ENCODE results near the gene PCF11.
"Not testable (repeated sequence)": the region's sequence is repeated elsewhere in the genome, so short reads cannot be mapped to it uniquely, and the experiment has no call there.

PCF11 gene

DNA sequence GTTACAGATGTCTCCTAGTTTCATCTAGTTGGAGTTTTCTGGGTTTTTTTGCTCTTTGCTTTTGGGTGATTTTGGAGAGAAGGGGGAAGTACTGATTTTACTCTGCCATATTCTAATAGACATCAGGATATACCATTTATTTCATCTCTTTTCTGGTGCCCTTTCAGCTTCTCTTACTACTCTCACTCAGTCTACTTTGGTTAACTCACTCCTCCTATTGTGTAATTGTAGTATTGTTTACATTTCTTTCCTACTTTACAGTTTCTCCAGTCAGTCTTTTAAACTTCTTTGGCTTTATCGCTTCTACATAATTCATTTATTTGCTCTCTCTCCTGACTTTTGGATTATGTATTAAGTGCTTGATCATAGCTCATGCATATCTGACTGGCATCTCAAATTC is 43.1 kb downstream of the PCF11 start:
- no peak for FAIRE-seq
- no peak for DNase-seq (ENCODE audit: insufficient read length, low spot score)
- TF ChIP-seq PAX5 (IDR thresholded peaks at IDR 0.05; ENCODE audit: insufficient read depth, low read length, severe bottlenecking), result no peak

DNA sequence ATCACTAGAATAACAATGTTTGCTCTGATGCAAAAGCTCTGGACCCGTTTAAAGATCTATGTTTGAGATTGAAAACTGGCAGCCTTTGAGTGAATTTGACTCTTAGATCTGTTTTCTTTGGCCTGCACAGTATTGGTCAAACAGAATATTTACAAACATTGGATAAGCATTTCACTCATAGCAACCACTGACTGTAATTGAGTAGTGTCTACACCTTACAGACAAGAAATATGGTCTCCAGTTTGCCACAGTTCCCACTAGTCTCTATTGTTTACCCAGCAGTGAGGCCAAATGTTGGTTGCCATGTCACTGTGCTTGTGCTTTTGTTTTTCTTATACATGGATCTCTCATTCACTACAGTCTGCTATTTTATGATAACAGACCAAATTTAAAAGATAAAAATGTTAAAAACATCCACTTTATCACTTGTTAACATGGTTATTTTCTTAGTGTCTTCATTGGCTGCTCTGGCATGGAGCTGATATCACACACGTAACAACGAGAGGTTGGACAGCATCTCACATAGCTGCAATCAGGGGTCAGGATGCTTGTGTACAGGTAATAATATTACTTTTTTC is 48.8 kb downstream of the PCF11 start:
- DNase-seq (ENCODE audit: insufficient read length, low spot score) (no peak), FAIRE-seq (no peak)
- no peak for TF ChIP-seq PAX5 (IDR thresholded peaks at IDR 0.05; ENCODE audit: insufficient read depth, low read length, severe bottlenecking)
- no peak for TF ChIP-seq TAF1 (IDR thresholded peaks at IDR 0.05; ENCODE audit: low read depth, low read length)
- no peak for TF ChIP-seq SPI1 (IDR thresholded peaks at IDR 0.05; ENCODE audit: low read depth, low read length)
- no peak for TF ChIP-seq POU2F2 (IDR thresholded peaks at IDR 0.05; ENCODE audit: low read depth, low read length)
- TF ChIP-seq POLR2A (IDR thresholded peaks at IDR 0.05; ENCODE audit: low read depth, low read length), result no peak
- TF ChIP-seq POLR2AphosphoS5 (IDR thresholded peaks at IDR 0.05; ENCODE audit: low read depth, low read length), result no peak

DNA sequence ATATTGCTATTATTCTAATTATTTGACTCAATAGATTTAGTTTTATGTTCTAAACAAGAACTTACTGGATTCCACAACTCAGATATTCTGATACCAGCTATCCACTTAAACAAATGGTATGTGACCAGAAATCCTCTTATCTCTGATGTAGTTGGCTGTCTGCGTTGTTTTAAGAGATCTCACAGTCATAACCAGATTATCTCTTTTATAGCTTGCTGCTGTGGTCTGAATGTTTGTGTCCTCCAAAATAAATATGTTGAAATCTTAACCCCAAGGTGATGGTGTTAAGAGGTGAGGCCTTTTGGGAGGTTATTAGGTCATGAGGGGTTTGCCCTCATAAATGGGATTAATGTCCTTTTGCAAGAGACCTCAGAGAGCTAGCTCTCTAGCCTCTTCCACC is 49.3 kb downstream of the PCF11 start:
- no peak for TF ChIP-seq PAX5 (IDR thresholded peaks at IDR 0.05; ENCODE audit: insufficient read depth, low read length, severe bottlenecking)
- no peak for TF ChIP-seq TAF1 (IDR thresholded peaks at IDR 0.05; ENCODE audit: low read depth, low read length)
- TF ChIP-seq SPI1 (IDR thresholded peaks at IDR 0.05; ENCODE audit: low read depth, low read length), result no peak
- TF ChIP-seq POLR2AphosphoS5 (IDR thresholded peaks at IDR 0.05; ENCODE audit: low read depth, low read length), result no peak
- no peak for TF ChIP-seq POLR2A (IDR thresholded peaks at IDR 0.05; ENCODE audit: low read depth, low read length)
- TF ChIP-seq POU2F2 (IDR thresholded peaks at IDR 0.05; ENCODE audit: low read depth, low read length), result no peak
- no peak for DNase-seq (ENCODE audit: insufficient read length, low spot score)

DNA sequence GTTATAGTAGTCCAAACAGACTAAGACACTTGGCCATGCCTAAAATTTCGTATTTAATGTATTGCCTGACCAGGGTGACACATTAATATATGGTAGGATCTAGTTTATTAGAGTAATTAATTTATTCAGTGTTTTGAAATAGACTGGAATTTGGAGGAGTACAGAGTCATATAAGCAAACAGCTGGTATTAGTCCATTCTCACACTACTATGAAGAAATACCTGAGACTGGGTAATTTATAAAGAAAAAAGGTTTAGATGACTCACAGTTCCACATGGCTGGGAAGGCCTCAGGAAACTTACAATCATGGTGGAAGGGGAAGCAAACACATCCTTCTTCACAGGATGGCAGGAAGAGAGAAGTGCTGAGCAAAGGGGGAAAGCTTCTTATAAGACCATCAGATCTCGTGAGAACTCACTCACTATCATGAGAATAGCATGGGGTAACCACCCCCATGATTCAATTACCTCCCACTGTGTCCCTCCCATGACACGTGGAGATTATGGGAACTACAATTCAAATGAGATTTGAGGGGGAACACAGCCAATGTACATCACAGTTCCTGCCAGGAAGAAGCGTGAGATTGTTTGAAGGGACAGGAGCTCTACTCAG is 49.9 kb downstream of the PCF11 start:
- DNase-seq (ENCODE audit: insufficient read length, low spot score); FAIRE-seq: not testable (repeated sequence)

More for the DNA sequence above, 49.3 kb downstream of the PCF11 start:
- FAIRE-seq, result no peak

DNA sequence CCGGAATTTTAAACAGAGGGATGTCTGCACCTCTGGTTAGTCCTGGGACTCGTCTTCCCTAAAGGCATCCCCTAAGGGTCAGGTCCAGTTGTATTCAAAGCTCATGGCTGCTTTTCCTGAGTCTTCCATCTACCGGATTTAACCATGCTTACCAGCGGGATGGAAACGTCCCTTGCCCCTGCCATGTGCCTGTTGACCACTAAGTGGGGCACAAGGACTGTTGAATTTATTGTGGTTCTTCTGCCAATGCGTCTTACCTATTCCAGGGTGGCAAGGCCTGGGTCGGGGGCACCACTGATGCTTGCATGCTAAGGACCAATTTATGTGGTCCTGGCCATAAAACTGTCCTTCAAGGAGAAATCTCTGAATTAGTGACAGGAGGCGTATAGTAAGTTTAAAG is 62.2 kb downstream of the PCF11 start:
- DNase-seq (ENCODE audit: insufficient read length, low spot score), result no peak
- TF ChIP-seq POLR2A (IDR thresholded peaks at IDR 0.05; ENCODE audit: low read depth, low read length) (no peak), TAF1 (IDR thresholded peaks at IDR 0.05; ENCODE audit: low read depth, low read length) (no peak), SPI1 (IDR thresholded peaks at IDR 0.05; ENCODE audit: low read depth, low read length) (no peak), PAX5 (IDR thresholded peaks at IDR 0.05; ENCODE audit: insufficient read depth, low read length, severe bottlenecking) (no peak), POU2F2 (IDR thresholded peaks at IDR 0.05; ENCODE audit: low read depth, low read length) (no peak), POLR2AphosphoS5 (IDR thresholded peaks at IDR 0.05; ENCODE audit: low read depth, low read length) (no peak)
- FAIRE-seq, result no peak

DNA sequence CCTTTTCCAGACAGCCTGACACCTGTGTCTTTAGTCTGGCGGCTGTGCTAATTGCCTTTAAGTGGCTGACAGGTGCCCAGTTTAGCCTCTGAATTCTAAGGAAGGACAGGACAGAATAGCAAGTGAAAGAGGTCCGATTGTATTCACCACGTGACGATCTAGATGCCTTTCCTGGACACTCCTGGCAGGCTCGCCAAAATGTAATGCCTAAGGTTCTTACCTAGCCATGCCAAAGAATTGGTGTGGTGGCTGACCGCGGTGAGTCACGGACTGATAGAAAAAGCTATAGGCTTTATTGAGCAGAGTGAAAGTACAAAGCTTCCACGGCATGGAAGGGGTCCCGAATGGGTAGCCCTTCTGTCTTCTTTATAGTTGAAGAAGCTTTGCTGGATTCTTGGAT is 63.3 kb downstream of the PCF11 start:
- DNase-seq (ENCODE audit: insufficient read length, low spot score), result no peak
- TF ChIP-seq SPI1 (IDR thresholded peaks at IDR 0.05; ENCODE audit: low read depth, low read length) (no peak), TAF1 (IDR thresholded peaks at IDR 0.05; ENCODE audit: low read depth, low read length) (no peak), POLR2A (IDR thresholded peaks at IDR 0.05; ENCODE audit: low read depth, low read length) (no peak), POLR2AphosphoS5 (IDR thresholded peaks at IDR 0.05; ENCODE audit: low read depth, low read length) (no peak), POU2F2 (IDR thresholded peaks at IDR 0.05; ENCODE audit: low read depth, low read length) (no peak), PAX5 (IDR thresholded peaks at IDR 0.05; ENCODE audit: insufficient read depth, low read length, severe bottlenecking) (no peak)

DNA sequence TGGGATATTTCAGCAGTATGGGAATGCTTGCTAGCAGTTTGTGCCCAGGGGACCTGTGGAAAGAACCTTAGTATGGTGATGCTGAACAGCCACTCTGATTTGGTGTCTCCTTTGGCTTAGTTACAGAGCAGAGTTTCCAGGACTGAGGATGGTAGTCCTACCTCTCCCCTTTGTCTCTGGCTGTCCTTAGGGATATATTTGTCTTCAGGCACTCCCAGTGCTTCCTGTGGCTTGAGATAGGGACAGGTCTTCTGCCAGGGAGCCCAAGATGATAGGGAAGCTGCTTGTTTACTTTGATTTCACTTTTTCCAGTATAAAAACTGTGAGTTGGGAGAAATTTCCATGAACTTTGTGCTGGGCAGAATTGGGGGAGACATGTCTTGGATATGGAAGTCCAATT is 64.8 kb downstream of the PCF11 start:
- no peak for TF ChIP-seq SPI1 (IDR thresholded peaks at IDR 0.05; ENCODE audit: low read depth, low read length)
- no peak for TF ChIP-seq PAX5 (IDR thresholded peaks at IDR 0.05; ENCODE audit: insufficient read depth, low read length, severe bottlenecking)
- no peak for TF ChIP-seq POLR2AphosphoS5 (IDR thresholded peaks at IDR 0.05; ENCODE audit: low read depth, low read length)
- TF ChIP-seq TAF1 (IDR thresholded peaks at IDR 0.05; ENCODE audit: low read depth, low read length), result no peak
- no peak for TF ChIP-seq POLR2A (IDR thresholded peaks at IDR 0.05; ENCODE audit: low read depth, low read length)
- no peak for TF ChIP-seq POU2F2 (IDR thresholded peaks at IDR 0.05; ENCODE audit: low read depth, low read length)
- FAIRE-seq (no peak), DNase-seq (ENCODE audit: insufficient read length, low spot score) (no peak)

More for the DNA sequence above, 63.3 kb downstream of the PCF11 start:
- FAIRE-seq, result no peak

DNA sequence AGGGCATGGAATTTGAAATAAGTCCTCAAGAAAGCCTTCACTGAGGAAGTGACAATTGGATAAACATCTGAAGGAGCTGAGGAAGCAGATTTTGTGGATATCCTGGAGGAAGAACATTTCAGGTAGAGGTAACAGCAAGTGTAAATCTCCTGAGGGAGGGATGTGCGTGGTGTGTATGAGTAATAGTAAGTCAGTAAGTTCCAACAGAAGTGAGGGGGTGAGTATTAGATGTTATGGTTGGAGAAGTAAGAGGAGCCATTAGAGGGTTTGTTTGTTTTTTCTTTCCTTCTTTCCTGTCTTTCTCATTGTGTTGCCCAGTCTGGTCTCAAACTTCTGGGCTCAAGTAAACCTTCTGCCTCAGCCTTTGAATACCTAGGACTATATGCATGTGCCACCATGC is 65.6 kb downstream of the PCF11 start:
- FAIRE-seq (no peak), DNase-seq (ENCODE audit: insufficient read length, low spot score) (no peak)

DNA sequence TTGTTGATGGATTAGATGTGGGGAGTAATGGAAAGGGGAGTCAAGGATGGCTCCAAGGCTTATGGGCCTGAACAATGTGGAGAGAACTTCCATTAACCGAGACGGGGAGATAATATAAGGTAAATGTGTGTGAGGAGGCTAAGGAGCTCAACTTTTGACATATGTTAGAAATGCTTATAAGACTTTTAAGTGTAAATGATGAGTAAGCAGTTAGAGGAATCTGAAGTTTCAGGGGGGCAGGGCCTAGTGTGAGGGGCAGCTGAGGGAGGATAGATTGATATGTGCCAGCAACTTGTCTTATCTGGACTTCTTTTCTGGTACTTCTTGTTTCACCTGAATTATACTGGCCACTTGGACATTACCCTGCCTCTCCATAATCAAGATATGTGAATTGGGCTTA is 66.5 kb downstream of the PCF11 start:
- TF ChIP-seq POLR2A (IDR thresholded peaks at IDR 0.05; ENCODE audit: low read depth, low read length), result no peak
- DNase-seq (ENCODE audit: insufficient read length, low spot score) (no peak), FAIRE-seq (no peak)

More for the DNA sequence above, 65.6 kb downstream of the PCF11 start:
- TF ChIP-seq POLR2AphosphoS5 (IDR thresholded peaks at IDR 0.05; ENCODE audit: low read depth, low read length), result no peak
- no peak for TF ChIP-seq PAX5 (IDR thresholded peaks at IDR 0.05; ENCODE audit: insufficient read depth, low read length, severe bottlenecking)
- TF ChIP-seq SPI1 (IDR thresholded peaks at IDR 0.05; ENCODE audit: low read depth, low read length), result no peak
- no peak for TF ChIP-seq POU2F2 (IDR thresholded peaks at IDR 0.05; ENCODE audit: low read depth, low read length)
- no peak for TF ChIP-seq TAF1 (IDR thresholded peaks at IDR 0.05; ENCODE audit: low read depth, low read length)
- no peak for TF ChIP-seq POLR2A (IDR thresholded peaks at IDR 0.05; ENCODE audit: low read depth, low read length)

DNA sequence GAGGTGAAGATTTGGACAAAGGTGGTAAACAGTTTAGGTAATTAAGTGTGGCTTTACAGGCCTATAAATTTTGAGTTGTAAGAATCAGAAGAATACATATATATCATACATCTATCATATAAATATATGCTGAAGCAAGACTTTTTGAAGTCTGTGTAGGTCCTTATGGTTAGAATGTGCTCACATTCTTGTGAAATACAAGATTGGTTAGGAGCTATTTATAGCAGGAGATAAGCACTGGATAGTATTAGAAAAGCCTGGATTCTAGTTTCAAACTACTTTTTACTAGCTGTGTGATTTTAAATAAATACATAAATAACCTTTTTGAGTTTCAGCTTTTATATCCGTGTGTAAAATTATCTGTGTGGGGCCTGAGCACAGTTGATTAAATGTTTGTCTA is 78.9 kb downstream of the PCF11 start:
- FAIRE-seq, result no peak
- no peak for TF ChIP-seq TAF1 (IDR thresholded peaks at IDR 0.05; ENCODE audit: low read depth, low read length)
- no peak for TF ChIP-seq PAX5 (IDR thresholded peaks at IDR 0.05; ENCODE audit: insufficient read depth, low read length, severe bottlenecking)
- no peak for TF ChIP-seq POU2F2 (IDR thresholded peaks at IDR 0.05; ENCODE audit: low read depth, low read length)
- no peak for TF ChIP-seq POLR2A (IDR thresholded peaks at IDR 0.05; ENCODE audit: low read depth, low read length)
- no peak for TF ChIP-seq SPI1 (IDR thresholded peaks at IDR 0.05; ENCODE audit: low read depth, low read length)
- TF ChIP-seq POLR2AphosphoS5 (IDR thresholded peaks at IDR 0.05; ENCODE audit: low read depth, low read length), result no peak
- DNase-seq (ENCODE audit: insufficient read length, low spot score), result no peak
